ENCODE data around the gene PTTG1IP.

PTTG1IP gene

DNA sequence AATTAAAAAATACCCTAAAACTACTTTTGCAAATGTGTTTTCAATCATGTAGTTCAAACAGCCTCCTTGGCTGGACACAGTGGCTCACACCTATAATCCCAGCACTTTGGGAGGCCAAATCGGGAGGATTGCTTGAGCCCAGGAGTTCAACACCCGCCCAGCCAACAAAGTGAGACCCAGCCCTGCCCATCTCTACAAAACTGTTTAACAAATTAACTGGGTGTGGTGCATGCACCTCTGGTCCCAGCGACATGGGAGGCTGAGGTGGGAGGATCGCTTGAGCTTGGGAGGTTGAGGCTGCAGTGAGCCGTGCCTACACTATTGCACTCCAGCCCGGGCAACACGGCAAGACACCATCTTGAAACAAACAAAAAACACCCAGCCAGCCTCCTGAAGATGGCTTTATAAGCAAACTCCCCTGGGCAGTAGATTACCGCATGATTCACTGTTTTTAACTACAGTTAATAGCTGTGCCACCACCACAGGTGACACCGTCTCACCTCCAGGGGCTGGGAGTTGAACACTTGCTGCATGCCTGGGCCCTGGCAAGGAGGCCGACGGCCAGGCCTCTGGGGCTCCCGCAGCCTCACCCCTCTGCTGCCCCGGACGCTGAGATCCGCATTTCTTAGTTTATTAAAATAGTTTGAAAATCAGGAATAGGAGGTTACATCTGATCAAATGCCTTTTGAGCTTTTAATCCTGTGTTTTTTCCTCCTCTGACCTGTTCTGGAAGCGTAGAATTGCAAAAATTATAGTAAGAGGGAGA lies 16.2 kb downstream of the PTTG1IP start:
- no peak for TF ChIP-seq POLR2A (IDR thresholded peaks at IDR 0.05; ENCODE audit: extremely low read depth, insufficient read length)
- no peak for DNase-seq (ENCODE audit: low read depth)
- H3K4me3 ChIP-seq (ENCODE audit: low read depth, low read length): no peak overlapping the region

DNA sequence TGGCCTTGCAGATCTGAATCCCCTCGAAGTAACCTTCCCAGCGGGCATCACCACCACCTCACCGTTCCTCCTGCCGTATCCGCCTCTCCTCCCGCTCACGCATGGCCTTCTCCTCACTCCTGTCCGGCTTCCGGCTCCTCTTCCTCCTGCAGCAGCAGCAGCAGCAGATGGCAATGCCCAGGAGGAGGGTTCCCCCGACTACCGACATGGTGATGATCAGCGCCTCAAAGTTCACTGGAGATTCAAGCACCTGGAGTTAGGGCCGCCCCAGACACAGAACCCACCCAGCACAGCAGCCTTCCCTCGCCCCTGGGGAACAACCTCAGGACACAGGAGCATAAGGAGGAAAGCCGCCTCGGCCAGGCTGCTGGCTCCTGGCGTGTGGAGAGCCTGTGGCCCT lies 17.4 kb downstream of the PTTG1IP start:
- TF ChIP-seq POLR2A (IDR thresholded peaks at IDR 0.05; ENCODE audit: extremely low read depth, insufficient read length): no peak
- TF ChIP-seq, protein P1, sequence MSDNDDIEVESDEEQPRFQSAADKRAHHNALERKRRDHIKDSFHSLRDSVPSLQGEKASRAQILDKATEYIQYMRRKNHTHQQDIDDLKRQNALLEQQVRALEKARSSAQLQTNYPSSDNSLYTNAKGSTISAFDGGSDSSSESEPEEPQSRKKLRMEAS (IDR thresholded peaks at IDR 0.05; ENCODE audit: low read depth, low read length): no peak
- TF ChIP-seq, protein P2, sequence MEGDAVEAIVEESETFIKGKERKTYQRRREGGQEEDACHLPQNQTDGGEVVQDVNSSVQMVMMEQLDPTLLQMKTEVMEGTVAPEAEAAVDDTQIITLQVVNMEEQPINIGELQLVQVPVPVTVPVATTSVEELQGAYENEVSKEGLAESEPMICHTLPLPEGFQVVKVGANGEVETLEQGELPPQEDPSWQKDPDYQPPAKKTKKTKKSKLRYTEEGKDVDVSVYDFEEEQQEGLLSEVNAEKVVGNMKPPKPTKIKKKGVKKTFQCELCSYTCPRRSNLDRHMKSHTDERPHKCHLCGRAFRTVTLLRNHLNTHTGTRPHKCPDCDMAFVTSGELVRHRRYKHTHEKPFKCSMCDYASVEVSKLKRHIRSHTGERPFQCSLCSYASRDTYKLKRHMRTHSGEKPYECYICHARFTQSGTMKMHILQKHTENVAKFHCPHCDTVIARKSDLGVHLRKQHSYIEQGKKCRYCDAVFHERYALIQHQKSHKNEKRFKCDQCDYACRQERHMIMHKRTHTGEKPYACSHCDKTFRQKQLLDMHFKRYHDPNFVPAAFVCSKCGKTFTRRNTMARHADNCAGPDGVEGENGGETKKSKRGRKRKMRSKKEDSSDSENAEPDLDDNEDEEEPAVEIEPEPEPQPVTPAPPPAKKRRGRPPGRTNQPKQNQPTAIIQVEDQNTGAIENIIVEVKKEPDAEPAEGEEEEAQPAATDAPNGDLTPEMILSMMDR (IDR thresholded peaks at IDR 0.05; ENCODE audit: low read depth, low read length): no peak
- TF ChIP-seq MYC (IDR thresholded peaks at IDR 0.05; ENCODE audit: low read depth, low read length): no peak
- DNase-seq (ENCODE audit: low read depth): no peak
- no peak overlapping the region for H3K4me3 ChIP-seq (ENCODE audit: low read depth, low read length)

DNA sequence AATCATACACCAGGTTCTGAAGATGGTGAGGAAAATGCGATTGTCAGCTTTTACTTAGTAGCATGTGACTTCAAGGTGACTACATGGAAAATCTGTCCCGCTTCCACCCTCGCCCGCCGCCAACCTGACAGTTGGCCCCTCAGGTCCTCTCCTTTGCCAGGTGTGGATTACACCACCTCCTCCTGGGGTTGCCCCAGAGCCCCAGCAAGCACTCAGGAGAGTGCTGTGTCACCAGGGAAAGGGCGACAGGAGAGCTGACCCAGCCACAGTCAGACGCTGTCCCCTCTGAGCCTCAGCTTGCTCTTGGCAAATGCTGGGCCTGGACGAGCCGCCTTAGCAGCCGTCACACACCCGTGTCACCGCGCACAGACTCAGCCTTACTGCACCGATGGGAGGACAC lies 17.9 kb downstream of the PTTG1IP start:
- H3K4me3 ChIP-seq (ENCODE audit: low read depth, low read length): no peak overlapping the region
- DNase-seq (ENCODE audit: low read depth): no peak
- TF ChIP-seq MYC (IDR thresholded peaks at IDR 0.05; ENCODE audit: low read depth, low read length): no peak
- TF ChIP-seq, protein P2 (IDR thresholded peaks at IDR 0.05; ENCODE audit: low read depth, low read length): no peak

DNA sequence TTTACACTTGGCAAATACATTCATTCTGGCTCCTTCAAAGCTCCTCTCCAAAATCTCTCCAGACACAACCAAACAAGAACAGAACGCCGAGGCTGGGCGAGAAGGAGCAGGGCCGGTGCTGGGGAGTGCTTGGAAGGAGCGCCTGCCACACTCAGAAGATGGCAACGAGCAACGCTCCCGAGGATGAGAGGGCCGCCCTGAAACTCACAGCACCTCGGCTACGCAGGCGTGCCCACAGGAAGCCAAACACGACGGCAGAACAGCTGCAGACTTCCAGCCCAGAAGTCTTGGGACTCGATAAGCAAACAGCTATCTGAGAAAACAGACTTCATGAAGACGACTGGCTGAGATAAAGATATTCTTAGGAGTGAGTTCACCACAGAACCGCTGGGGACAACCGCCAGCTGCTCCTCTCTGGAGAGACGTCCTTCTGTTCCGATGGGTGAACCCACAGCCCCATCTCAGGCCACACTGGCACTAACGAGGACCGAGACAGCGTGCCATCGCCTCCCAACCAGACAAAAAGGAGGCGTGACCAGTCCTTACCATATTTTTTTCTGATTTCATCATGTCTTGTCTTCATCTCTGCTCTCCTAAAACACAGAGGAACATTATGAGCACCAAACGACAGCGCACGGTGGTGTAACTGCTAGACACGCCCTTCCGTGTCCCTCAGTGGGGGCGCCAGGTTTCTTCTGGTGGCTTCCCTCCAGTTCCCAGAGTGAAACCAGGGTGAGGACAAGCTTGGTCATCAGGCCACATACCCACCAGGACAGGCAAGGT lies 18.6 kb downstream of the PTTG1IP start:
- TF ChIP-seq MYC (IDR thresholded peaks at IDR 0.05; ENCODE audit: low read depth, low read length) (no peak), POLR2A (IDR thresholded peaks at IDR 0.05; ENCODE audit: extremely low read depth, insufficient read length) (no peak)
- TF ChIP-seq, protein P1 (IDR thresholded peaks at IDR 0.05; ENCODE audit: low read depth, low read length): no peak
- TF ChIP-seq, protein P2 (IDR thresholded peaks at IDR 0.05; ENCODE audit: low read depth, low read length): no peak
- no peak overlapping the region for H3K4me3 ChIP-seq (ENCODE audit: low read depth, low read length)
- DNase-seq (ENCODE audit: low read depth): no peak

DNA sequence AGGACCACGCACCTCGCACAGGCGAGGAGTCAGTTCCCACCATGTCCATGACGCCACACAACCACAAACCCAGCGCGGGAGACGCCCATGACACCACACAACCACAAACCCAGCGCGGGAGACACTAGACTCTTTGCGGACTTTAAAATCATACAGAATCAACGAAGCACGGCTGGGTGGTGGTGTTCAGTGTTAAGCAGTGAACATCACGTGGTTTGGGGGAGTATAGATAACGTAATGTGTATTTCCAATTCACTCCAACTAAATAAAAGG lies 19.2 kb downstream of the PTTG1IP start:
- no peak for DNase-seq (ENCODE audit: low read depth)
- H3K4me3 ChIP-seq (ENCODE audit: low read depth, low read length): no peak overlapping the region
- TF ChIP-seq, protein P1 (IDR thresholded peaks at IDR 0.05; ENCODE audit: low read depth, low read length): no peak
- TF ChIP-seq MYC (IDR thresholded peaks at IDR 0.05; ENCODE audit: low read depth, low read length) (no peak), POLR2A (IDR thresholded peaks at IDR 0.05; ENCODE audit: extremely low read depth, insufficient read length) (no peak)

DNA sequence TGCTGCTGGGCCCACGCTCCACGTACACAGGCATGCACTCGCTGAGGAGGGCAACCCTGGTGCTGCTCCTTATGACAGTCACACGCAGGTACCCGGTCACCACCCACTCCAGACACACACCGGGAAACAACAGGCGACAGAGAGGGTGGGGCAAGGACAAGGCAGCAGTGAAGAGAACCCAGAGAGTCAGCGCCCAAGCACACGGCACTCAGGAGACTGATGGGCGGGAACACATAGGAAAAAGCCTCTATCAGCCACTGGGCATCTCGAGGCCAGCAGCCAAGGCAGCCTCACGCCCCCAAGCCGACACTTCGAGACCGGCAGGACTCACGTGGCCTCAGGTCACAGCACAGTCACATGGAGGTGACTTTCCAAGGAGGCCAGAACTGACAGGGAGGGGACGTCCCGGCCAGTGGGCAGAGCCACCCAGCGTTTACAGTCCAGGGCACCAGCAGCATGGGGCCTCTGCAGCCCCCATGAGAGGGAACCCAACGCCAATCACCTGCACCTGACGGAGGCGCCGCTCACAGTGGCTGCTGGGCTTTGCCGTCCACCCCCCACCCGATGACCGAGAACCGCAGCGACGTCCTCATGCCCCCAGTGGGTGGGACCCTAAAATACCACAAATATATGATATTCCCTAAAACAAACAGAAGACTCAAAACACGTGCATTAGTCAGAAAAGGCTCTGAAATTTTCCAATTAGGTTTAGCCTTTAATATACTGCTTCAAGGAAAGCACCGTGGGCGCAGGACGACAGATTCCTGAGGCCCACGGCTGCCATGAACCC lies 19.7 kb downstream of the PTTG1IP start:
- H3K4me3 ChIP-seq (ENCODE audit: low read depth, low read length): no peak overlapping the region
- TF ChIP-seq, protein P2 (IDR thresholded peaks at IDR 0.05; ENCODE audit: low read depth, low read length): no peak
- TF ChIP-seq, protein P1 (IDR thresholded peaks at IDR 0.05; ENCODE audit: low read depth, low read length): no peak
- TF ChIP-seq POLR2A (IDR thresholded peaks at IDR 0.05; ENCODE audit: extremely low read depth, insufficient read length) (no peak), MYC (IDR thresholded peaks at IDR 0.05; ENCODE audit: low read depth, low read length) (no peak)
- no peak for DNase-seq (ENCODE audit: low read depth)
